Body of pancreas (tissue), 4 donors: ENCODE results near the gene ACVR1B.

ENCODE experiments used
- CTCF ChIP-seq, 7 experiments: fragments of 450-650 bp in 4 of 7; fragments of 200-600 bp in 3 of 7; sonication (generic) in 3 of 7; IDR thresholded peaks; one replicate each; pipeline ENCODE4 v1.5.1; 2016 to 2019; ENCODE audit warnings: antibody characterized with exemption in 7 of 7
- POLR2A ChIP-seq, 3 donors: fragments of 450-650 bp; IDR thresholded peaks; one replicate each; pipeline ENCODE4 v1.6.1; 2016; ENCODE audit warnings: antibody characterized with exemption in 3 of 3, mild to moderate bottlenecking in 2 of 3

DNA sequence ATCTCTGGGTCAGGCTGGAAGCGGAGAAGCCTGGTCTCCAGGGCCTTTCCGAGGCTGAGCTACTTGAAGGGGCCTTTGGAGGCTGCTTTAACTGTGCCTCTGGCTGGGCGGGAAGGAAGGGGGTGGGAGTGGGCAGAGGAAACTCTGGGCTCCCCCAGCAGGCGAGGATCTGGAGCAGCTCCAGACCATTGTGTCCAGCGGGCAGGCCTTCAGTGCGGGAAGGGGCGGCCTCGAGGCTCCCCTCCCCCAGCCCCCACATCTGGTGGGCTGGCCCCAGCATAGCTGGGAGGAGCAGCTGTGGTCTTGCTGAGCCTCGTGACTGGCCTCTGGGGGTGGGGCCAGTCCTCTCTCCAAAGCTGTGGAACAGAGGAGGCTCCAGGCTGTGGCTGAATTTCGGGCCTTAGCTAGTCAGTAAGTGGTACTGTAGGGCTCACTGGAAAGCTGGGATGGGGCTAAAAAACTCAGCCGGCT is 58.7 kb downstream of the ACVR1B start:
- TF ChIP-seq POLR2A (IDR thresholded peaks at IDR 0.05) (peak in 2 of 3 donors; percentile 25 to 37), CTCF (IDR thresholded peaks at IDR 0.05) (no peak)
